Natural killer cell (primary cell): ENCODE data around the gene LNX2. TPM values are rescaled to one million over a fixed set of nuclear protein-coding genes. Genes with fewer than 3 reads are reported as not detected.

ENCODE experiments used
- ATAC-seq, 3 donors: fragments of 150-1000 bp in 2 of 3; fragments of 200-7000 bp in 1 of 3; cut with Tn5 transposase; 1 replicate in 1 of 3; 2 replicates in 2 of 3; pipeline ENCODE4 v1.10.0; 2021; ENCODE audit warnings: mild to moderate bottlenecking in 2 of 3, moderate library complexity in 2 of 3
- DNase-seq, 2 donors: peaks; one replicate each; pipeline versions ENCODE4 v3.0.0 to v3.0.0-alpha.2; 2013 to 2021; ENCODE audit warnings: mixed read lengths in 1 of 2
- H3K27ac ChIP-seq: one replicate; pipeline ENCODE4 v1.5.1; 2013; ENCODE audit warnings: mild to moderate bottlenecking, low read length
- H3K27me3 ChIP-seq: one replicate; pipeline ENCODE4 v1.6.1; 2013; ENCODE audit warnings: low read length; ENCODE audit not compliant: control insufficient read depth, insufficient read depth
- H3K36me3 ChIP-seq: one replicate; pipeline ENCODE4 v1.6.1; 2013; ENCODE audit warnings: low read length; ENCODE audit not compliant: control insufficient read depth, insufficient read depth
- H3K4me1 ChIP-seq: one replicate; pipeline ENCODE4 v1.6.1; 2013; ENCODE audit warnings: low read length; ENCODE audit not compliant: control insufficient read depth, insufficient read depth
- H3K4me3 ChIP-seq: one replicate; pipeline ENCODE4 v1.5.1; 2013; ENCODE audit warnings: low read length
- H3K9me3 ChIP-seq: one replicate; pipeline ENCODE4 v1.6.1; 2013; ENCODE audit warnings: low read length; ENCODE audit not compliant: control insufficient read depth, insufficient read depth
- H3K27ac Mint-ChIP-seq, 2 donors: one replicate each; pipeline ENCODE4 v1.8.0; 2022; ENCODE audit warnings: mild to moderate bottlenecking in 2 of 2, mixed read lengths in 2 of 2, moderate library complexity in 1 of 2
- H3K27me3 Mint-ChIP-seq, 2 donors: one replicate each; pipeline ENCODE4 v1.8.0; 2022; ENCODE audit warnings: low read depth in 2 of 2, mixed read lengths in 2 of 2
- H3K36me3 Mint-ChIP-seq: one replicate; pipeline ENCODE4 v1.8.0; 2022; ENCODE audit warnings: mixed read lengths
- H3K4me1 Mint-ChIP-seq, 2 donors: one replicate each; pipeline ENCODE4 v1.8.0; 2022; ENCODE audit warnings: mixed read lengths in 2 of 2
- H3K4me3 Mint-ChIP-seq: one replicate; pipeline ENCODE4 v1.8.0; 2022; ENCODE audit warnings: mild to moderate bottlenecking, moderate library complexity, mixed read lengths
- H3K9me3 Mint-ChIP-seq, 2 donors: one replicate each; pipeline ENCODE4 v1.8.0; 2022; ENCODE audit warnings: mixed read lengths in 2 of 2
- WGBS: methylation state at CpG from one replicate; pipeline ENCODE4 v1.1.7; 2013; ENCODE audit warnings: missing lambda C conversion rate; ENCODE audit not compliant: insufficient coverage; 5-methylcytosine and 5-hydroxymethylcytosine counted together
- intact Hi-C: fragments of 100-400 bp; cut with micrococcal nuclease; formaldehyde crosslinking; loops from one replicate; pipeline ENCODE4 v1.14.2; 2022
- total RNA-seq, 4 donors: library from RNA; stranded (reverse); fragments of 120-200 nt in 1 of 4; gene quantifications; one replicate each; pipeline versions ENCODE4 v1.2.3 to v1.2.4, GENCODE V29; 2013 to 2022
- TF ChIP-seq, protein P1 (sequence below): fragments of 200-600 bp; IDR thresholded peaks from one replicate; pipeline ENCODE4 v1.8.0; 2022; ENCODE audit warnings: antibody characterized with exemption

LNX2 gene
- total RNA-seq, 3 donors from 2014 or later (not counting 1 experiment from before 2014, with no cell fraction given) = 4.5 to 6.6 (median 5.0) TPM

DNA sequence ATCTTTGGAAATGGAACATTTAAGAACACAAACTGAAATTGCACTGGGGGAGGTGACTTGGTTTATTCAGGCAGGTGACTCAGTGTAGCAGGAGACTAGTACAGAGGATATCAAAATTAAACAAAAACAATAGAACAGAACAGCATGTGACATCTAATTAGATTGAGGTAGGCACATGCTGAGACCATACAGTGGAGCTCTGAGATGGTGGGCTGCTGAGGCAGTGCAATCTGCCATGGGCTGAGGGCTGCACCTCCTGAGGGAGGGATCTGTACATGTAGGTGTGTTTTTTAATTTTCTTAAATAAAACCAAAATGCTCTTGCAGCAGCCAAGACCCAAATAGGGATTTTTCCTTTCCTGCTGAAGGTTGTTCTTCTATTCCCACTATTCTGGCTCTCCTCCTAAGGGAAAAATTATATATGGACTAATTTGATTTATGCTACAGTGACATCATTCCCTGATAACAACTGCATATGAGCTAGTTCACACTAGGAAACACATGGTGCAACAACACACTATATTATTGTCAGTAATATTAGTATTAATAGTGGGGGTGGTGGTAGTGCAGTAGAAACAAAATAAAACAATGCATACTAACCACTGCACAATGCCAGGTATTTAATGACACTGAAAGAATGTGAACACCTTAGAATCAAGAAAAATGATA lies 48.0 kb downstream of the LNX2 start:
- H3K9me3 Mint-ChIP-seq = no peaks in the 10 kb centered on the region
- H3K27ac Mint-ChIP-seq = peak overlapping the region; percentile 12 to 79
- Histone ChIP-seq H3K27me3 (no peaks in the 10 kb centered on the region), H3K4me1 (peaks cover 13% of the 10 kb centered on the region), H3K27ac (no peak overlapping the region), H3K36me3 (peaks cover 10% of the 10 kb centered on the region), H3K4me3 (no peak overlapping the region), H3K9me3 (no peaks in the 10 kb centered on the region)
- no peak overlapping the region for H3K4me3 Mint-ChIP-seq
- no peaks in the 10 kb centered on the region for H3K27me3 Mint-ChIP-seq
- TF ChIP-seq, protein P1, sequence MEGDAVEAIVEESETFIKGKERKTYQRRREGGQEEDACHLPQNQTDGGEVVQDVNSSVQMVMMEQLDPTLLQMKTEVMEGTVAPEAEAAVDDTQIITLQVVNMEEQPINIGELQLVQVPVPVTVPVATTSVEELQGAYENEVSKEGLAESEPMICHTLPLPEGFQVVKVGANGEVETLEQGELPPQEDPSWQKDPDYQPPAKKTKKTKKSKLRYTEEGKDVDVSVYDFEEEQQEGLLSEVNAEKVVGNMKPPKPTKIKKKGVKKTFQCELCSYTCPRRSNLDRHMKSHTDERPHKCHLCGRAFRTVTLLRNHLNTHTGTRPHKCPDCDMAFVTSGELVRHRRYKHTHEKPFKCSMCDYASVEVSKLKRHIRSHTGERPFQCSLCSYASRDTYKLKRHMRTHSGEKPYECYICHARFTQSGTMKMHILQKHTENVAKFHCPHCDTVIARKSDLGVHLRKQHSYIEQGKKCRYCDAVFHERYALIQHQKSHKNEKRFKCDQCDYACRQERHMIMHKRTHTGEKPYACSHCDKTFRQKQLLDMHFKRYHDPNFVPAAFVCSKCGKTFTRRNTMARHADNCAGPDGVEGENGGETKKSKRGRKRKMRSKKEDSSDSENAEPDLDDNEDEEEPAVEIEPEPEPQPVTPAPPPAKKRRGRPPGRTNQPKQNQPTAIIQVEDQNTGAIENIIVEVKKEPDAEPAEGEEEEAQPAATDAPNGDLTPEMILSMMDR = no peak
- DNase-seq (no peak), ATAC-seq (no peak)
- intact Hi-C loops = no loop called here
- no peaks in the 10 kb centered on the region for H3K36me3 Mint-ChIP-seq
- peaks cover 48 to 55% of the 10 kb centered on the region in 2 donors for H3K4me1 Mint-ChIP-seq

DNA sequence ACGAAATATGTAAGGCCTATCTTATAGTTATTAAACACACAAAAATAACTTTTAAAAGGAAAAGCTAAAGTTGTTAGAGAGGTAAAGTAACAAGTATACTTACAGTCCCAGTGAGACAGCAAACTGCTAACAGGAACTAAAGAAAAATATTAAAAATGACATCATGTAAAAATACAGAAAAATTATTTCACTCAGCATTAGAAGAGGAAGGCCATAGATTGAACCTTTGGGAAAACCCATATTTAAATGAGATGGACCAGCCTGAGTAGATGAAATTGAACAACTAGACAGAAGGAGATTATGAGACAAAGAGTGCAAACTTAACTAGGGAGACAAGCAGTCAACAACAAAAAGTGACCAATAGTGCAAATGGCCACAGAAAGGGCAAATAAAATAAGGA lies 49.4 kb downstream of the LNX2 start:
- no peaks in the 10 kb centered on the region for H3K27me3 Mint-ChIP-seq
- WGBS = no CpG with 5 or more reads among the region's 1 CpG

GRCh38 chr13:27569405-27569804 lies 50.9 kb downstream of the LNX2 start:
- Mint-ChIP-seq H3K27ac (no peak overlapping the region), H3K4me3 (no peak overlapping the region), H3K36me3 (no peaks in the 10 kb centered on the region), H3K27me3 (no peaks in the 10 kb centered on the region), H3K9me3 (no peaks in the 10 kb centered on the region), H3K4me1 (peaks cover 27 to 29% of the 10 kb centered on the region in 2 donors)
- ATAC-seq = no peak
- peaks cover 7% of the 10 kb centered on the region for H3K4me1 ChIP-seq
- TF ChIP-seq, protein P1 = no peak
- DNase-seq = no peak
- no peak overlapping the region for H3K4me3 ChIP-seq
- 100% methylated on average over 1 of the region's 4 CpGs for WGBS
- peaks cover 26% of the 10 kb centered on the region for H3K36me3 ChIP-seq
- intact Hi-C loops = no loop called here
- no peak overlapping the region for H3K27ac ChIP-seq
- H3K27me3 ChIP-seq = no peaks in the 10 kb centered on the region
- no peaks in the 10 kb centered on the region for H3K9me3 ChIP-seq

More for the DNA sequence above, 49.4 kb downstream of the LNX2 start:
- H3K36me3 Mint-ChIP-seq = no peaks in the 10 kb centered on the region
- peaks cover 33 to 40% of the 10 kb centered on the region in 2 donors for H3K4me1 Mint-ChIP-seq
- Histone ChIP-seq H3K4me3 (no peak overlapping the region), H3K4me1 (peaks cover 7% of the 10 kb centered on the region), H3K9me3 (no peaks in the 10 kb centered on the region), H3K36me3 (peaks cover 24% of the 10 kb centered on the region), H3K27ac (no peak overlapping the region), H3K27me3 (no peaks in the 10 kb centered on the region)
- DNase-seq = no peak
- TF ChIP-seq, protein P1 = no peak
- intact Hi-C loops = no loop called here
- H3K4me3 Mint-ChIP-seq = no peak overlapping the region
- H3K27ac Mint-ChIP-seq = no peak overlapping the region
- H3K9me3 Mint-ChIP-seq = no peaks in the 10 kb centered on the region
- no peak for ATAC-seq

- peaks cover 33% of the 10 kb centered on the region for H3K36me3 ChIP-seq
- no peak for ATAC-seq
- WGBS = 94% methylated on average over 2 of the region's 3 CpGs
Measured at GRCh38 chr13:27565818-27566217, 54.5 kb downstream of the LNX2 start.

More at GRCh38 chr13:27565818-27566217, 54.5 kb downstream of the LNX2 start:
- Mint-ChIP-seq H3K9me3 (no peaks in the 10 kb centered on the region), H3K36me3 (no peaks in the 10 kb centered on the region), H3K27ac (no peak overlapping the region), H3K27me3 (no peaks in the 10 kb centered on the region), H3K4me1 (peaks cover 10 to 11% of the 10 kb centered on the region in 2 donors), H3K4me3 (no peak overlapping the region)
- TF ChIP-seq, protein P1 = no peak
- H3K27me3 ChIP-seq = no peaks in the 10 kb centered on the region
- no peak overlapping the region for H3K4me3 ChIP-seq
- H3K27ac ChIP-seq = no peak overlapping the region
- no peak for DNase-seq
- intact Hi-C loops = no loop called here
- no peaks in the 10 kb centered on the region for H3K9me3 ChIP-seq
- H3K4me1 ChIP-seq = no peaks in the 10 kb centered on the region
